OCI-LY3 (cell line): Measurements from ENCODE around the gene PRDM11.

Experiments
- CTCF ChIP-seq: fragments of 200-600, 300-600 bp; sonication (generic); IDR thresholded peaks from 2 replicates; pipeline ENCODE4 v1.5.1; 2014; ENCODE audit warnings: antibody characterized with exemption, low read length, low read depth
- EZH2phosphoT487 ChIP-seq: fragments of 200-600 bp; shearing (Covaris generic); IDR thresholded peaks from 2 replicates; pipeline ENCODE4 v1.6.1; 2018; ENCODE audit warnings: antibody characterized with exemption, mixed run types, low read depth

- TF ChIP-seq CTCF (no peak), EZH2phosphoT487 (no peak)
These were observed 129.4 kb downstream of the PRDM11 start for GRCh38 chr11:45275828-45276227.
